ENCODE data around the gene HLF.

DNA sequence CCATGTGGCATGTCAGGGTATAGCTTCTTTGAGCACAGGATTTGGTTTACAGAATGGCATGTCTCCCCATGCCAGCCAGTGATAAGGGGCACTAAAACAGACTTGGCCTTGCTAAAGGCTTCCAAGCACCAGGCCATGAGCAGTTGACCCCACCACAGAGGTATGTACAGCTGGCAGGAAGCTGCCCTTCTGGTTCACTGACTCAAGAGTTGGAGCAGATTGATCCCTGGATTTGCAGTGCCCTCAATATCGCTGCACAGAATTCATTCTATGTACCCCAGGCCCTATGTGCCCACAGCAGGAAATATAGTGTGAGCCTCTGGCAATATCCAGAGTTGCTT lies 24.3 kb downstream of the HLF start:
- TF ChIP-seq, protein P1, sequence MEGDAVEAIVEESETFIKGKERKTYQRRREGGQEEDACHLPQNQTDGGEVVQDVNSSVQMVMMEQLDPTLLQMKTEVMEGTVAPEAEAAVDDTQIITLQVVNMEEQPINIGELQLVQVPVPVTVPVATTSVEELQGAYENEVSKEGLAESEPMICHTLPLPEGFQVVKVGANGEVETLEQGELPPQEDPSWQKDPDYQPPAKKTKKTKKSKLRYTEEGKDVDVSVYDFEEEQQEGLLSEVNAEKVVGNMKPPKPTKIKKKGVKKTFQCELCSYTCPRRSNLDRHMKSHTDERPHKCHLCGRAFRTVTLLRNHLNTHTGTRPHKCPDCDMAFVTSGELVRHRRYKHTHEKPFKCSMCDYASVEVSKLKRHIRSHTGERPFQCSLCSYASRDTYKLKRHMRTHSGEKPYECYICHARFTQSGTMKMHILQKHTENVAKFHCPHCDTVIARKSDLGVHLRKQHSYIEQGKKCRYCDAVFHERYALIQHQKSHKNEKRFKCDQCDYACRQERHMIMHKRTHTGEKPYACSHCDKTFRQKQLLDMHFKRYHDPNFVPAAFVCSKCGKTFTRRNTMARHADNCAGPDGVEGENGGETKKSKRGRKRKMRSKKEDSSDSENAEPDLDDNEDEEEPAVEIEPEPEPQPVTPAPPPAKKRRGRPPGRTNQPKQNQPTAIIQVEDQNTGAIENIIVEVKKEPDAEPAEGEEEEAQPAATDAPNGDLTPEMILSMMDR (conservative IDR thresholded peaks at IDR 0.05; ENCODE audit: low read depth, low read length): no peak
- TF ChIP-seq POLR2A (IDR thresholded peaks at IDR 0.05; ENCODE audit: low read depth, low read length) (no peak), RCOR1 (IDR thresholded peaks at IDR 0.05; ENCODE audit: insufficient replicate concordance, low read length) (no peak), CEBPB (IDR thresholded peaks at IDR 0.05; ENCODE audit: low read depth, low read length) (no peak), FOS (IDR thresholded peaks at IDR 0.05; ENCODE audit: low read depth, low read length) (no peak), ELK1 (IDR thresholded peaks at IDR 0.05; ENCODE audit: borderline replicate concordance, low read depth, low read length) (no peak), RAD21 (IDR thresholded peaks at IDR 0.05; ENCODE audit: low read length) (no peak), RFX5 (IDR thresholded peaks at IDR 0.05; ENCODE audit: low read depth, low read length) (no peak), SMC3 (IDR thresholded peaks at IDR 0.05; ENCODE audit: low read depth, low read length) (no peak), MAZ (IDR thresholded peaks at IDR 0.05; ENCODE audit: borderline replicate concordance, low read depth, low read length) (no peak), MAFK (IDR thresholded peaks at IDR 0.05; ENCODE audit: low read depth, low read length) (no peak), NFE2L2 (IDR thresholded peaks at IDR 0.05; ENCODE audit: low read depth, low read length) (no peak), MXI1 (IDR thresholded peaks at IDR 0.05; ENCODE audit: borderline replicate concordance, low read depth, low read length) (no peak)
- TF ChIP-seq, protein P2, sequence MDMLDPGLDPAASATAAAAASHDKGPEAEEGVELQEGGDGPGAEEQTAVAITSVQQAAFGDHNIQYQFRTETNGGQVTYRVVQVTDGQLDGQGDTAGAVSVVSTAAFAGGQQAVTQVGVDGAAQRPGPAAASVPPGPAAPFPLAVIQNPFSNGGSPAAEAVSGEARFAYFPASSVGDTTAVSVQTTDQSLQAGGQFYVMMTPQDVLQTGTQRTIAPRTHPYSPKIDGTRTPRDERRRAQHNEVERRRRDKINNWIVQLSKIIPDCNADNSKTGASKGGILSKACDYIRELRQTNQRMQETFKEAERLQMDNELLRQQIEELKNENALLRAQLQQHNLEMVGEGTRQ (IDR thresholded peaks at IDR 0.05; ENCODE audit: low read depth, low read length): no peak

Data from IMR-90 (cell line).